ENCODE measurements around the gene NBEAL2.

The NBEAL2 gene

GRCh38 chr3:46986782-46987310, 7.4 kb downstream of the NBEAL2 start:
- DNase-seq, result no peak

- no peak for DNase-seq
Measured at GRCh38 chr3:46987319-46987742, 7.9 kb downstream of the NBEAL2 start.

- DNase-seq, result no peak
Measured at GRCh38 chr3:46987743-46988401, 8.4 kb downstream of the NBEAL2 start.

- no peak for DNase-seq
Measured at GRCh38 chr3:46988616-46989015, 9.2 kb downstream of the NBEAL2 start.

GRCh38 chr3:46989146-46989810, 9.8 kb downstream of the NBEAL2 start:
- DNase-seq, result no peak

GRCh38 chr3:46990573-46991374, 11.3 kb downstream of the NBEAL2 start:
- no peak for DNase-seq

GRCh38 chr3:46991406-46992165, 12.1 kb downstream of the NBEAL2 start:
- DNase-seq, result no peak

GRCh38 chr3:46992231-46992630, 12.8 kb downstream of the NBEAL2 start:
- DNase-seq, result no peak

GRCh38 chr3:46993292-46993691, 13.8 kb downstream of the NBEAL2 start:
- DNase-seq, result no peak

- no peak for DNase-seq
Measured at GRCh38 chr3:46993986-46994385, 14.5 kb downstream of the NBEAL2 start.

GRCh38 chr3:46994801-46995731, 15.6 kb downstream of the NBEAL2 start:
- no peak for DNase-seq

- no peak for DNase-seq
Measured at GRCh38 chr3:46995901-46996562, 16.6 kb downstream of the NBEAL2 start.

- no peak for DNase-seq
Measured at GRCh38 chr3:46996689-46997452, 17.4 kb downstream of the NBEAL2 start.

GRCh38 chr3:46997453-46998091, 18.1 kb downstream of the NBEAL2 start:
- no peak for DNase-seq

GRCh38 chr3:46998121-46998851, 18.8 kb downstream of the NBEAL2 start:
- no peak for DNase-seq

- DNase-seq, result no peak
Measured at GRCh38 chr3:46998852-46999515, 19.5 kb downstream of the NBEAL2 start.

- DNase-seq, result no peak
Measured at GRCh38 chr3:46999516-47000197, 20.2 kb downstream of the NBEAL2 start.
